ENCODE results near the gene EPS15. TPM values are rescaled to one million over a fixed set of nuclear protein-coding genes. Genes with fewer than 3 reads are reported as not detected.
"Not testable (repeated sequence)": the region's sequence is repeated elsewhere in the genome, so short reads cannot be mapped to it uniquely, and the experiment has no call there.

Gene EPS15
- total RNA-seq, 1 donor from 2014 or later = 41.6 TPM

GRCh38 chr1:51512606-51513005 lies 6.5 kb downstream of the EPS15 start:
- no peak for TF ChIP-seq CTCF (conservative IDR thresholded peaks at IDR 0.05)
- no peak overlapping the region for H3K4me3 Mint-ChIP-seq
- no peak for DNase-seq (ENCODE audit: low read depth, low spot score)
- no peaks in the 10 kb centered on the region for H3K27me3 Mint-ChIP-seq (ENCODE audit: low read depth)
- H3K9me3 Mint-ChIP-seq = no peaks in the 10 kb centered on the region
- H3K4me1 Mint-ChIP-seq = peaks cover 10% of the 10 kb centered on the region
- H3K27ac Mint-ChIP-seq (ENCODE audit: unreplicated experiment) = no peak overlapping the region
- no peaks in the 10 kb centered on the region for H3K36me3 Mint-ChIP-seq (ENCODE audit: low read depth)

- no peak for DNase-seq (ENCODE audit: low read depth, low spot score)
- no peak for TF ChIP-seq CTCF (conservative IDR thresholded peaks at IDR 0.05)
- no peaks in the 10 kb centered on the region for H3K27me3 Mint-ChIP-seq (ENCODE audit: low read depth)
- H3K4me3 Mint-ChIP-seq = no peak overlapping the region
- peaks cover 5% of the 10 kb centered on the region for H3K4me1 Mint-ChIP-seq
- H3K36me3 Mint-ChIP-seq (ENCODE audit: low read depth) = no peaks in the 10 kb centered on the region
- H3K9me3 Mint-ChIP-seq = no peaks in the 10 kb centered on the region
- no peak overlapping the region for H3K27ac Mint-ChIP-seq (ENCODE audit: unreplicated experiment)
Measured at GRCh38 chr1:51512120-51512519, 6.9 kb downstream of the EPS15 start.

GRCh38 chr1:51509773-51510172 lies 9.3 kb downstream of the EPS15 start:
- Mint-ChIP-seq H3K27ac (ENCODE audit: unreplicated experiment) (no peak overlapping the region), H3K27me3 (ENCODE audit: low read depth) (no peaks in the 10 kb centered on the region), H3K36me3 (ENCODE audit: low read depth) (peaks cover 3% of the 10 kb centered on the region), H3K9me3 (peaks cover 2% of the 10 kb centered on the region), H3K4me3 (no peak overlapping the region), H3K4me1 (peaks cover 8% of the 10 kb centered on the region)
- DNase-seq (ENCODE audit: low read depth, low spot score) = no peak
- TF ChIP-seq CTCF (conservative IDR thresholded peaks at IDR 0.05) = no peak

GRCh38 chr1:51506537-51506936 lies 12.5 kb downstream of the EPS15 start:
- DNase-seq (ENCODE audit: low read depth, low spot score) = no peak
- no peak for TF ChIP-seq CTCF (conservative IDR thresholded peaks at IDR 0.05)
- Mint-ChIP-seq H3K4me1 (peaks cover 8% of the 10 kb centered on the region), H3K4me3 (no peak overlapping the region), H3K27me3 (ENCODE audit: low read depth) (no peaks in the 10 kb centered on the region), H3K36me3 (ENCODE audit: low read depth) (peaks cover 9% of the 10 kb centered on the region), H3K9me3 (peaks cover 2% of the 10 kb centered on the region), H3K27ac (ENCODE audit: unreplicated experiment) (peak overlapping the region; percentile 52)

- Mint-ChIP-seq H3K4me3 (no peak overlapping the region), H3K27ac (ENCODE audit: unreplicated experiment) (no peak overlapping the region), H3K36me3 (ENCODE audit: low read depth) (peaks cover 13% of the 10 kb centered on the region), H3K9me3 (peaks cover 2% of the 10 kb centered on the region), H3K4me1 (peaks cover 5% of the 10 kb centered on the region), H3K27me3 (ENCODE audit: low read depth) (no peaks in the 10 kb centered on the region)
- TF ChIP-seq CTCF (conservative IDR thresholded peaks at IDR 0.05) = no peak
- no peak for DNase-seq (ENCODE audit: low read depth, low spot score)
Measured at GRCh38 chr1:51504806-51505525, 14.1 kb downstream of the EPS15 start.

GRCh38 chr1:51501218-51501630 lies 17.8 kb downstream of the EPS15 start:
- not testable (repeated sequence) for H3K27ac Mint-ChIP-seq (ENCODE audit: unreplicated experiment); H3K9me3 Mint-ChIP-seq; DNase-seq (ENCODE audit: low read depth, low spot score); H3K4me1 Mint-ChIP-seq; H3K27me3 Mint-ChIP-seq (ENCODE audit: low read depth); H3K4me3 Mint-ChIP-seq
- peaks cover 23% of the 10 kb centered on the region for H3K36me3 Mint-ChIP-seq (ENCODE audit: low read depth)

All from neural crest cell (in vitro differentiated cells).